GM18502 (cell line): ENCODE measurements around the gene OR5D18.
"Not testable (repeated sequence)": the region's sequence is repeated elsewhere in the genome, so short reads cannot be mapped to it uniquely, and the experiment has no call there.

Experiments
- ATAC-seq: cut with Tn5 transposase; IDR thresholded peaks from one replicate; pipeline ENCODE4 v1.9.1; 2021; ENCODE audit warnings: mild to moderate bottlenecking; ENCODE audit not compliant: unreplicated experiment, poor library complexity

Gene OR5D18

DNA sequence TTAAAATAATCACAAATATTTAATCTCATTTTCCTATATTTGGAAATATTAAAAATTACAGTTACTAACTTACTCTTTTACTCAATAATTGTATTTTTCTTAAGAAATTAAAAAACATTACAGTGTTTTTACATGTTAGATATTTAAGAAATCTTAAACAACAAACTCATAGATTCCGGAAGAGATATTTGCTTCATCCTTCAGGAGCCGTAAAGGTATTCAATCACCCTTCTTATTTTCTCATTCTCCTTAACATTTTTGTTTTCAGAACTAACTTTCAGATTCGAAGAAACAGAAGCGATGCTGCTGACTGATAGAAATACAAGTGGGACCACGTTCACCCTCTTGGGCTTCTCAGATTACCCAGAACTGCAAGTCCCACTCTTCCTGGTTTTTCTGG is at the start of gene OR5D18:
Gene OR5D18 (plus strand): TSS at position 301 of the 400 bp plus-strand sequence. CDS start 0 bp downstream, at position 301.
- ATAC-seq = no peak

DNA sequence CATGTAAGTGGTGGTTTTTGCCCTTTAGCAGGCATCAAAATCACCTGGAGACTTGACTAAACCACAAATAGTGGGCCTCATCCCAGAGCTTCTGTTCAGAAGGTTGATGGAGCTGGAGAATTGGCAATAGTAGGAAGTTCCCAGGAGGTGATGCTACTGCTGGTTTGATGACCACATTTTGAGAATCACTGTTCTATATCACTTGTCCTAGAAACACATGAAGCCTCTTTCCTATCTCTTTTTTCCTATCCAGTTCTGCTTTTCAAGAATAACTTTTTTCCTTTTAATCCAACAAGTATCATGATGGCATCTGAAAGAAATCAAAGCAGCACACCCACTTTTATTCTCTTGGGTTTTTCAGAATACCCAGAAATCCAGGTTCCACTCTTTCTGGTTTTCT is 46.3 kb upstream of the OR5D18 start, which contains the start of gene OR5D13:
Gene OR5D13 (plus strand): TSS at position 301 of the 400 bp plus-strand sequence. CDS start 0 bp downstream, at position 301.
- ATAC-seq = no peak

DNA sequence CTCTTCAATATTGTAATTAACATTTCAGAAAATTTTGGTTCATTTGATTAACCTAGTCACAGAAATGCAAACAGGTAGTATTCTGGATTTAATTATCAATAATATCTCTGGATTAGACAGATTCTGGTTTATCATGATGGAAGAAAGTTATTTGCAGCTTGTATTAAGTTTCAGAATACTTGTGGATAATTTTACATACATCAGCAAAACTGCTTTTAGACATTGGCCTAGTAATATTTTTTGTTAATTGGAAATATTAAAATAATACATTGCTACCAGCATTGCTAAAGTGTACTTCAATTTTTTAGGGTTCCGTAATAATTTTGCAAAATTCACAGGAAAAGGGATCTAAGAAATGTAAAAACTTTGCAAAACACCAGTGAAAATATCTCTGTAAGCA is 27.8 kb upstream of the OR5D18 start:
- no peak for ATAC-seq

DNA sequence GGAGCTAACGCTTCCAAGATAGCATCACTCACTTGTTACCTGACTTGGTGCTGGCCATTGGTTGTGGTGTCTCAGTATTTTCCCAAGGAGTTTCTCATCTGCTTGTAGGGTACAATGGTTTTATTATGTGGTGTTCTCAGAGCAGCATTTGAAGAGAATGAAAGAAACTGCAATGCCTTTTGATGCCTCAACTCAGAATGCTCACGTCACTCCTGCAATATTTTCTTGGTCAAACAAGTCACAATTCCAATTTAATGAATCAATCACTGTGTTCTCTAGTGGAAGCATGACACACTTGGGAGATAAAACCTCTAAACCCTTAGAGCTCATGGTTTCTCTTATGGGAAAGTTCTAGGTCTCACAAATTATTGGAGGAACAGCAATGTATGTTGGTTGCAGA is 26.1 kb upstream of the OR5D18 start:
- ATAC-seq = no peak

DNA sequence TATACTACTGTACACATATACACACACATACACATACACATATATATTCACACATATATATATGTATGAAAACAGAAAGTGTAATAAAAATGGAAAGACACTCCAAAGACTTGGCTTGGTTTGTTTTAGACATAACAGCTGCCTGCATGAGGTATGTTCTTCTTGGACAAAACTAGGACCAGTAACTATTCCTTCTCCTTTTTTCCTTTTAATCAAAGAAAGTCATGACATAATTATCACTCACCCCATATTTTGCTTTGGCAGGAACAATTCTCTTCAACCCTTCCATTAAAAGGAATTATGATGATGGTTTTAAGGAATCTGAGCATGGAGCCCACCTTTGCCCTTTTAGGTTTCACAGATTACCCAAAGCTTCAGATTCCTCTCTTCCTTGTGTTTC is 24.2 kb upstream of the OR5D18 start, which contains the start of gene OR5D14:
Gene OR5D14 (plus strand): TSS at position 301 of the 400 bp plus-strand sequence. CDS start 0 bp downstream, at position 301.
- ATAC-seq = no peak

DNA sequence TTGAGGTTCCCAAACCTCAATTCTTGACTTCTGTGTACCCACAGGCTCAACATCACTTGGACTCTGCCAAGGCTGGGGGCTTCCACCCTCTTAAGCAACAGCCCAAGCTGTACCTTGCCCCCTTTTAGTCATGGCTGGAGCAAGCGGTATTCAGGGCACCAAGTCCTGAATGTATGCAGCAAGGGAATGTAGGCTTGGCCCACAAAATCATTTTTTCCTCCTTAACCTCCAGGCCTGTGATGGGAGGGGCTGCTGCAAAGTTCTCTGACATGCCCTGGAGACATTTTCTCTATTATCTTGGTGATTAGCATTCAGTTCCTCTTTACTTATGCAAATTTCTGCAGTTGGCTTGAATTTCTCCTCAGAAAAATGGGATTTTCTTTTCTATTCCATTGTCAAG is 13.2 kb upstream of the OR5D18 start:
- ATAC-seq = no peak

DNA sequence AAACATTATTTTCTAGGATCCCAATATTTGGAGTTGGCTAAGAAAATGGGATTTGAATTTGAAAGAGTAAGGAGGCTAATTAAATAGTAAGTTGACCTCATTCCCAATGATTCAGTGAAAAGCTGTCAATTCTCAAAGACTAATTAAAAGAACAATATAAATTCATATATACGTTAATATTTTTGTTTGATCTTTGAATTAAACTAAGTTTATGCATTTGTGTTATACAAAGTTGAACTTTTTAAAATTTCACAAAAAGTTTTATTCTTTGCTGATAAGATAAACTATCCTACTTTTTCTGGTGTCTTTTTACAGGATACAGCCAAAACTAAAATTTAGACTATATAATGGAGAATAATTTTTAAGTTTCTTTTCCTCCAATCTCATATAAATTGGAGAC is 8.4 kb upstream of the OR5D18 start, which contains the start of gene OR5L1:
Gene OR5L1 (plus strand): TSS at position 301 of the 400 bp plus-strand sequence. CDS start 100 bp downstream, outside the sequence.
- ATAC-seq = no peak

DNA sequence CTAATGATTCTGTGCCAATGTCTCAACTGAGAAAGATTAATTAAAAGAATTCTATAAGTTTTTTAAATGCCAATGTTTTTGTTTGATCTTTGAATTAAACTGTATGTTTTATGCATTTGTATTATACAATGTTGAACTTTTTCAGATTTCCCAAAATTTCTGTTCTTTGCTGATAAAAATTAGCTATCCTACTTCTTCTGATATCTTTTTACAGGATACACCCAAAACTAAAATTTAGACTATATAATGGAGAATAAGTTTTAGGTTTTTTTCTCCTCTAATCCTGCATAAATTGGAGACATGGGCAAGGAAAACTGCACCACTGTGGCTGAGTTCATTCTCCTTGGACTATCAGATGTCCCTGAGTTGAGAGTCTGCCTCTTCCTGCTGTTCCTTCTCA is 7.5 kb downstream of the OR5D18 start, which contains the start of gene OR5L2:
Gene OR5L2 (plus strand): TSS at position 301 of the 400 bp plus-strand sequence. CDS start 0 bp downstream, at position 301.
- ATAC-seq = no peak

DNA sequence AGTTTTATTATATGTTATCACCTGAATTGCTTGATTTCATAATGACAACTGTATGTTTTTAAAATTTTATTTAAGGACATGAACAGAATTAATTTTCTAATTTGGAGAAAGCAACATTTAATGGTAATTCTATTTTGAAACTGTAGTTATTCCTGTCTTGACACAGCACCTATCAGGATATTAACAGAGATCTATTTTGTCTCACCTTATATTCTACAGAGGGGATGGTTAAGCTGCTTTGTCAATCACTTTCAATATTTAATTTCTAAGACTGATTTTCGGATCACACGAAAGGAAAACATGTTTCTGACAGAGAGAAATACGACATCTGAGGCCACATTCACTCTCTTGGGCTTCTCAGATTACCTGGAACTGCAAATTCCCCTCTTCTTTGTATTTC is 19.0 kb downstream of the OR5D18 start, which contains the start of gene OR5D16:
Gene OR5D16 (plus strand): TSS at position 301 of the 400 bp plus-strand sequence. CDS start 0 bp downstream, at position 301.
- no peak for ATAC-seq

DNA sequence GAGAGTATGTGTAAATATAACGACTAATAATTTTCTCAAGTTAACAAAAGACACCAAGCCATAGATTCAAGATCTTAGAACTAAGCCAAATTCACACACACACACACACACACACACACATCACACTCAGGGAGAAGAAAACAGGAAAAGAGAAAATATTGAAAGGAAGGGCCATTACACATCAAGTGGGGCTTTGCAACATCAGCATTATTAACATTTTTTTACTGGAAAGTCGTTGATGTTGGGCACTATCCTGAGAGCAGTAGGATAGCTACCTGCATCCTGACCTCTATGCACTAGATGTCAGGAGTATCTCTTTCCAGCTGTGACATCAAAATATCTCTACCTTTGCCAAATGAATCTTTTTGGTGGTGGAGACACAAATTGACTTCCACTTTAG is 28.0 kb downstream of the OR5D18 start:
- ATAC-seq = no peak

DNA sequence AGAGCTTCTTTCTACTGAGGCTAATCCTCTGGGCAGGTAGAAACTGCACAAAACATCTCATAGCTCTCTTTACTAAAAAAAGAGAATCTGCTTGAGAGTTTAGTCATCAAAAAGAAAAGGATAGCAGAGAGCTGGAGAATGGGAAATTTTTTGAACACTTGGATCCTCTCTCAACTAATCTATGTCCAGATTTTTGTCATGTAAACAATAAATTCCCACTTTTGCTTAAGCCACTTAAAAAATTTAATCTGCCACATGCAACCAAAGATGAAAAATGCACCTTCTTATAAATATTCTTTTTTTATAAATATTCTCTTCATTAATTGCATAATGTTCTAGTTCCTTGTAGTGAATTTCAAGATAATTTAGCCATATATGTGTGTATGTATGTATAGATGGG is 29.6 kb downstream of the OR5D18 start:
- ATAC-seq = no peak

DNA sequence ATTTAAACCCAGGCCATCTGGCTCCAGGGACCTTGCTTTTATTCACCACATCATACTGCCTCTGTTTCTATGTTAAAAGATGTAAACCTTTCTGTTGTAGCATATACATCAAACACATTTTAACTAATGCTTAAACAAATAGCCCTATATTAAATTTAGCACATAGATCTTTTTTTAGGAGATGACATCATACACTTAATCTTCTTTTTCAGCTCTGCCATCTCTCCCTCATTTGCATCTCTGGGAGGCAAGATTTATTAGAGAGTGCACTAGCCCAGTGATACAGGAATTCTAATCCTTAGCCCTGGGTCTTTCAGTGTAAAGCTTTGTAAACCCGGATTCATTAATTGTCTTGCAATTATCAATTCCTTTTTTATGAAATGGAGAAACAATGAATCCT is 32.7 kb downstream of the OR5D18 start:
- no peak for ATAC-seq

DNA sequence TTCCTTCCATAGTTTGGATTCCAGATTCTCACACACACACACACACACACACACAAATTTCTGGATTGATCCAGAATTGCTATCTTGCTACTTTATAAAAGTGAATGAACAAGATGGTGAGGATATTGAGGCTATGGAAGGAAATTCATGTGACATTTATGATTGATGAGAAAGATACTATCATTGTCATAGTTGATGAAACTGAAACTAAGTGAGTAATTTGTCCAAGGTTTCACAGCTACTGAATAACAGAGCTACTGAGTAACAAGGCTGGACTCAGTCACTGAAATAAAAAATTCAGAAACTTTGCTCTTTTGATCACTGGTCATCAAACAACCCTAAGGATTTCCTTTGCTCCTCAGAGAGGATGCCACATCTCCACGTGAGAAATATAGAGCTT is 35.3 kb downstream of the OR5D18 start:
- ATAC-seq = peak; percentile 65

DNA sequence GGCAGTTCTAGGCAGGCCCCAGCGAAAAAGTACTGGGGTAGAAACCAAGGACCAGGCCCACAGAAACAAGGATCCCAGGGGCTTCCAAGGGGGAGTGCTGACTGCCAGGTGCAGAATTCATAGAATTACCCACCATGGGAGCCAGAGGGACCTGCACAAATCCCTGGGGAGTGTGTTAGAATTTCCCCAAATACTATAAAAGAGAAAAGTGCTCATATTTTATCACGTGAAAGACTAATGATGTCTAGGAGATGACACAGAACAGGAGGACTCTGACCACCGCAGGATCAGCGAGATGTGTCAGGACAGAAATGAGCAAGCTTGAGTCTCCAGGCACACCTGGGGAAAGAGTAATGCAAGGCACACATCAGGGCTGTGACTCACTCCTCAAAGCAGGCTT is 47.9 kb downstream of the OR5D18 start:
- ATAC-seq = not testable (repeated sequence)
